ENCODE data around the gene ZKSCAN8.

Gene ZKSCAN8

DNA sequence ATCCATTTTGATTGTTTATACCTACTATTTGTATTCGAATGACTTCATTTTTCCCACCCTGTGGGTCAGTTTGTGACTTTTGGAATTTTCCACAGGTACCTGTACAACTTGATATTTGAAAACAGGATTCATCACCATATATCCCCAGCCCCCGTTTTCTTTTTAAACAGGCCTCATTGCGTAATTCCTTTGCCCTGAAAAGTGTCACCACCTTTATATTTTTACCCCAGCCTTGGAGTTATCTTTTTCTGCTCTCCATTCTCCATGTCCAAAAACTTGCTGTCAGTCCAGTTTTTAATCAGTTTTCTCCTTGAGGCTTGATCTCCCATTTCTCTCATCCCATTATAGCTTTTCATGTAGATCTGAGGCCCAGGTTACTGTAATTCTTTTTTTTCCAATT lies 16.6 kb downstream of the ZKSCAN8 start:
- H3K27ac Mint-ChIP-seq = no peak overlapping the region
- DNase-seq = no peak
- CTCF ChIA-PET = no interaction called here
- H3K4me1 Mint-ChIP-seq = peaks cover 16% of the 10 kb centered on the region
- peaks cover 28% of the 10 kb centered on the region for H3K9me3 Mint-ChIP-seq
- no peak overlapping the region for H3K4me3 Mint-ChIP-seq
- H3K36me3 Mint-ChIP-seq = peaks cover 80% of the 10 kb centered on the region
- no peaks in the 10 kb centered on the region for H3K27me3 Mint-ChIP-seq

GRCh38 chr6:28159029-28159607 lies 17.4 kb downstream of the ZKSCAN8 start:
- H3K9me3 Mint-ChIP-seq = peaks cover 21% of the 10 kb centered on the region
- H3K4me3 Mint-ChIP-seq = no peak overlapping the region
- no peak for DNase-seq
- CTCF ChIA-PET = no interaction called here
- H3K27me3 Mint-ChIP-seq = peaks cover 4% of the 10 kb centered on the region
- H3K36me3 Mint-ChIP-seq = peaks cover 72% of the 10 kb centered on the region
- peaks cover 16% of the 10 kb centered on the region for H3K4me1 Mint-ChIP-seq
- no peak overlapping the region for H3K27ac Mint-ChIP-seq

GRCh38 chr6:28160233-28160632 lies 18.6 kb downstream of the ZKSCAN8 start:
- Mint-ChIP-seq H3K36me3 (peaks cover 61% of the 10 kb centered on the region), H3K4me1 (peaks cover 16% of the 10 kb centered on the region), H3K27ac (no peak overlapping the region), H3K4me3 (no peak overlapping the region), H3K9me3 (peaks cover 15% of the 10 kb centered on the region), H3K27me3 (peaks cover 8% of the 10 kb centered on the region)
- no peak for DNase-seq
- CTCF ChIA-PET = no interaction called here

GRCh38 chr6:28161410-28162079 lies 19.9 kb downstream of the ZKSCAN8 start:
- Mint-ChIP-seq H3K4me1 (peaks cover 16% of the 10 kb centered on the region), H3K27me3 (peaks cover 8% of the 10 kb centered on the region), H3K9me3 (peaks cover 15% of the 10 kb centered on the region), H3K36me3 (peaks cover 50% of the 10 kb centered on the region), H3K4me3 (peak overlapping the region; percentile 55), H3K27ac (peak overlapping the region; percentile 43)
- DNase-seq = peak; percentile 88
- CTCF ChIA-PET = interaction anchor here (1.1 kb wide), 1 partner anchor 194 kb away, joined by 3 read pairs; no protein-coding TSS in a partner anchor

DNA sequence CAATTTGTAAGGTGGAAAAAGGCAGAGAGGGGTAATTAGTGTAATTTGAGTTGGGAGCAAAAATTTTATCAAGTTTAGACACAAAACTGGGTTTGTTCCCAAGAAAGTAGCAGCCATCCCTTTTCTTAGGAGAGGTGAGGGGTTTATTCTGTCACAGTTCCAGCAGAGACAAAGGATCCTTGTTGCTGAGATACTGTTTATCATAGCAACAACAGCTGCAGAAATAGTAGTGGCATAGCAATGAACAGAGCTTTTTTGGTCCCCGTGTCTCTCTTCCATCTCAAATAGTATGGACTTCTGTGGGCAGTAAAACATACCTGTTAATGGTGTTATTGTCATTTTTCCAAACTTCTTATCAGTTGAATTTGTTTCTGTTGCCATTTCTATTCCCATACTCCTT lies 23.9 kb downstream of the ZKSCAN8 start:
- CTCF ChIA-PET = no interaction called here
- H3K36me3 Mint-ChIP-seq = peaks cover 18% of the 10 kb centered on the region
- no peak overlapping the region for H3K27ac Mint-ChIP-seq
- H3K4me3 Mint-ChIP-seq = no peak overlapping the region
- H3K27me3 Mint-ChIP-seq = peaks cover 11% of the 10 kb centered on the region
- H3K4me1 Mint-ChIP-seq = peaks cover 16% of the 10 kb centered on the region
- no peak for DNase-seq
- H3K9me3 Mint-ChIP-seq = peaks cover 13% of the 10 kb centered on the region

DNA sequence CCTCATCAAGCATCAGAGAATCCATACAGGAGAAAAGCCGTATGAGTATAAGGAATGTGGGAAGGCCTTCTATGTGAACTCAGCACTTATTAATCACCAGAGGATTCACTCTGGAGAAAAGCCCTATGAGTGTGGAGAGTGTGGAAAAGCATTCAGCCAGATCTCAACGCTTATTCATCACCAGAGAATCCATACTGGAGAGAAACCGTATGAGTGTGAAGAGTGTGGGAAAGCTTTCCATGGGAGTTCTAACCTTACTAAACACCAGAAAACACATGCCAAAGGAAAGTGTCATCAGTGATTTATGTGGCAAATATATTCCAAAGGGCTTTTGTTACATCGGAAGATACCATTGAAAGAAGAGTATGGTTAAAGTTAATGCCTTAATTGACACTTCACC lies 25.4 kb downstream of the ZKSCAN8 start:
- H3K27ac Mint-ChIP-seq = no peak overlapping the region
- no peak for DNase-seq
- H3K4me1 Mint-ChIP-seq = peaks cover 4% of the 10 kb centered on the region
- peaks cover 11% of the 10 kb centered on the region for H3K27me3 Mint-ChIP-seq
- H3K36me3 Mint-ChIP-seq = peaks cover 5% of the 10 kb centered on the region
- CTCF ChIA-PET = no interaction called here
- no peak overlapping the region for H3K4me3 Mint-ChIP-seq
- peaks cover 4% of the 10 kb centered on the region for H3K9me3 Mint-ChIP-seq

DNA sequence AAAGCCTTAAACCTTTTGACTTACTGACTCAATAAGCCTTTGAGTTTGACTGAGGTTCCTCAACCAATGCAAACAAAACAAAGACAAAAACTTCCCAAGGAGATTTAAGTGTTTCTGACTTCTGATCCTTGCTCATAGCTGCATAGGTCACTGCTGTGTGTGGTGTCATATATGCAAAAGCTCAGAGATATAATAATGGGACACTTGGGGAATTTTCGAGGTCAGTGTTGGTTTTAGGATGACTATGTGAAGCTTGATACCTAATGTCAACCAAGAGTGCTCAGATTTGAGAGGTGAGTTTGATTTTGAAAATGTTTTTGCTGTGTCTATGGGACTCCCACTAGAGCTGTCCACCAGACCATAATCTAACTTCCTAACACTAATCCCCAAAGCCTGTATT lies 26.2 kb downstream of the ZKSCAN8 start:
- no peak overlapping the region for H3K4me3 Mint-ChIP-seq
- no peaks in the 10 kb centered on the region for H3K36me3 Mint-ChIP-seq
- DNase-seq = no peak
- H3K27me3 Mint-ChIP-seq = peaks cover 11% of the 10 kb centered on the region
- no peak overlapping the region for H3K27ac Mint-ChIP-seq
- CTCF ChIA-PET = no interaction called here
- H3K9me3 Mint-ChIP-seq = no peaks in the 10 kb centered on the region
- no peaks in the 10 kb centered on the region for H3K4me1 Mint-ChIP-seq

DNA sequence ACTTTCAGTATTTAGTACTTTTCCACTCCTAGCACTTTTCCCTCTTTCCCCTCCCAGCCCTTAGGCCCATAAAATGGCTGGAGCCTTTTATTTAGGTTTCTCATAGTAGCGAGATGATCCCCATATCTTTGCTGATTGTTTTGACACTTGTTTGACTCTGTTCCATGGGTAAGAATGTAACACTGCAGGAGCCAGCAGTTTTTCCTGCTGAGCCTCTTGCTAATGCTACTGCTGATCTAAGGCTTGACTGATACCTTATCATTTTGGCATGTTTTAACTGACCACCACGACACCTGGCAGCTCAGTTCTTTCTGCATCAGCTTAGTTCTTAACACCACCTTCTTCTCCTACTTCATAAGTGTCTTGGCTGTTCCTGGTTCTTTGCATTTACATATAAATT lies 29.6 kb downstream of the ZKSCAN8 start:
- Mint-ChIP-seq H3K4me3 (no peak overlapping the region), H3K27me3 (peaks cover 8% of the 10 kb centered on the region), H3K27ac (no peak overlapping the region), H3K36me3 (no peaks in the 10 kb centered on the region), H3K9me3 (peaks cover 5% of the 10 kb centered on the region), H3K4me1 (no peaks in the 10 kb centered on the region)
- CTCF ChIA-PET = no interaction called here
- no peak for DNase-seq

DNA sequence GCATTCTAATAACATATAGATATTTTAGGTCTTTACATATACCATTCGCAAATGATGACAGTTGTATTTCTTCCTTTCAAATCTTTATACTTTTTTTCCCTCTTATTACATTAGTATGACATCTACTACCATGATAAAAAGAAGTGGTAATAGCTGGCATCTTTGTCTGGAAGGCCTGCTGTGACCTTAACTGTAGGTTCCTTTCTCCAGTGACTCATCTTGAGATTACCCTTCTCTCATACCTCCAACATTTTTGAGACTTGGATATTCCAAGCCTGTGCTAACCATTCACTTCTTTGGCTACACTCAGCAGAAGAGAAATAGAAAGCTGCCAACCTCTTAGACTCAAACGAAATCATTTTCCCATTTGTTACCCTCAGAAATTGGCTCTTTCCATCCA lies 30.3 kb downstream of the ZKSCAN8 start:
- no peaks in the 10 kb centered on the region for H3K4me1 Mint-ChIP-seq
- H3K9me3 Mint-ChIP-seq = peaks cover 7% of the 10 kb centered on the region
- CTCF ChIA-PET = no interaction called here
- no peak overlapping the region for H3K4me3 Mint-ChIP-seq
- no peaks in the 10 kb centered on the region for H3K36me3 Mint-ChIP-seq
- peaks cover 8% of the 10 kb centered on the region for H3K27me3 Mint-ChIP-seq
- H3K27ac Mint-ChIP-seq = no peak overlapping the region
- DNase-seq = no peak

DNA sequence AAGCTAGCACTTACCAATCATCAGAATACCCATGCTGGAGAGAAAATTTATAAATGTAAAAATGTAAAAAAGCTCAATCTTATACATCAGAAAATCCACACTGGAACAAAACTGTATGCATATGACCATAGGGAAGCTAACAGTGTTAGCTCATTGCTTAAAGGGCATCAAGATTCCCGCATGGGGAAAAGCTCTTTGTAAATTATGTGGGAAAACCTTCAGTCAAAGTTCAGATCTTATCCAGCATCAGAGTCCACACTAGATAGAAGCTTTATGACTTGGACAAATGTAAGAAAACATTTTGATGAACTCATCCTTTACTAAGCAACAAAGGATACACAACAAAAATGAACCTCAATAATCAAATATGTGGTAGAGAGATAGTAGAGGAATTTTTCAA lies 34.7 kb downstream of the ZKSCAN8 start:
- no peak overlapping the region for H3K4me3 Mint-ChIP-seq
- H3K4me1 Mint-ChIP-seq = no peaks in the 10 kb centered on the region
- CTCF ChIA-PET = no interaction called here
- peaks cover 8% of the 10 kb centered on the region for H3K27me3 Mint-ChIP-seq
- no peak overlapping the region for H3K27ac Mint-ChIP-seq
- no peak for DNase-seq
- no peaks in the 10 kb centered on the region for H3K36me3 Mint-ChIP-seq
- peaks cover 9% of the 10 kb centered on the region for H3K9me3 Mint-ChIP-seq

DNA sequence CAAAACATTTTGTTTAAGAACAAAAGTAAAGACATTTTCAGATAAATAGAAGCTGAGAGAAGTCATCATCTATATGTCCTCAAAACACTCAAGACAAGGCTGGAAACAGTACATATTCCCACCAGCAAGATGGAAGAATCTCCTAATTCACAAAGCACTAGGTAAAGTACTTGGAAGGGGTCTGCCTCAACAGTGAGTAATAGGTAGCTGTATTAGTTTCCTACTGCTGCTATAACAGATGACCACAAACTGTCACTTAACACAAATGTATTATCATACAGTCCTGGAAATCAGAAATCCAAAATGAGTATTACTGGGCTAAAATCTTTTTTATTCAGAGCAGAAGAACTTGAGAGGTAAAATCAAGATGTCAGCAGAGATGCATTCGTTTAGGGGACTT lies 40.6 kb downstream of the ZKSCAN8 start:
- CTCF ChIA-PET = no interaction called here
- H3K27me3 Mint-ChIP-seq = peaks cover 4% of the 10 kb centered on the region
- H3K36me3 Mint-ChIP-seq = no peaks in the 10 kb centered on the region
- H3K9me3 Mint-ChIP-seq = peaks cover 17% of the 10 kb centered on the region
- H3K4me1 Mint-ChIP-seq = no peaks in the 10 kb centered on the region
- H3K27ac Mint-ChIP-seq = no peak overlapping the region
- no peak for DNase-seq
- no peak overlapping the region for H3K4me3 Mint-ChIP-seq

DNA sequence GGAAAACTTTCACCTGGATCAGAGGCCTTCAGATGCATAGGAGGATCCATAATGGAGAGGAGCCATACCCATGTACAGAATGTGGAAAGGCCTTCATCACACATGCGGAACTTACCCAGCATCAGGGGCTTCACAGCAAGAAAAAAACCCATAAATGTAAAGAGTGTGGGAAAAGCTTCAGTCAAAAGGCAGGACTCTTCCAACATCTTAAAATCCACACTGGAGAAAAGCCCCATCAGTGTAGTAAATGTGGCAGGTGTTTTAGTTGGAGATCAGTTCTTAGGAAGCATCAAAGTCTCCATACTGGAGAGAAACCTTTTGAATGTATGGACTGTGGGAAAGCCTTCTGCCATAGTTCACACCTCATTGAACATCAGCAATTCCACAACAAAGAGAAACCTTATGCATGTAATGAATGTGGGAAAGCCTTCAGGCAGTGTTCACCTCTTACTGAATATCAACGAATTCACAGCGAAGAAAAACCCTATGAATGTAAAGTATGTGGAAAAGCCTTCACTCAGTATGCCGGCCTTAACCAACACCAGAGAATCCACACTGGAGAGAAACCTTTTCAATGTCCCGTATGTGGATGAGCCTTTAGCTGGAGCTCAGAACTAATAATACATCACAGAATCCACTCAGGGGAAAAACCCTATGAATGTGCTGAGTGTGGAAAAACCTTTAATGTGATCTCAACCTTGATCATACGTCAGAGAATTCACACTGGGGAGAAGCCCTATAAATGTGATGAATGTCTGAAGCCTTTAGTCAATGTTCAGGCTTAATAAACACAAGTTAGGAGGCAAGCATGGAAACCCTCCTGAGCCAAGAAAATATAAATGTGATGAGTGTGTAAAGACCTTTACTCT lies 46.7 kb downstream of the ZKSCAN8 start:
- Mint-ChIP-seq H3K36me3 (peaks cover 2% of the 10 kb centered on the region), H3K27ac (no peak overlapping the region), H3K9me3 (peaks cover 46% of the 10 kb centered on the region), H3K27me3 (no peaks in the 10 kb centered on the region), H3K4me3 (no peak overlapping the region), H3K4me1 (no peaks in the 10 kb centered on the region)
- CTCF ChIA-PET = no interaction called here
- DNase-seq = no peak

- H3K27me3 Mint-ChIP-seq = peaks cover 12% of the 10 kb centered on the region
- no peak overlapping the region for H3K27ac Mint-ChIP-seq
- CTCF ChIA-PET = no interaction called here
- H3K4me3 Mint-ChIP-seq = no peak overlapping the region
- DNase-seq = no peak
- peaks cover 24% of the 10 kb centered on the region for H3K9me3 Mint-ChIP-seq
- peaks cover 4% of the 10 kb centered on the region for H3K4me1 Mint-ChIP-seq
- H3K36me3 Mint-ChIP-seq = peaks cover 2% of the 10 kb centered on the region
Measured at GRCh38 chr6:28200020-28200419, 58.3 kb downstream of the ZKSCAN8 start.

GRCh38 chr6:28203201-28203600 lies 61.5 kb downstream of the ZKSCAN8 start:
- Mint-ChIP-seq H3K27me3 (peaks cover 43% of the 10 kb centered on the region), H3K36me3 (peaks cover 11% of the 10 kb centered on the region)
- DNase-seq = no peak

GRCh38 chr6:28205879-28206278 lies 64.2 kb downstream of the ZKSCAN8 start:
- Mint-ChIP-seq H3K27ac (no peak overlapping the region), H3K9me3 (peaks cover 4% of the 10 kb centered on the region), H3K27me3 (peaks cover 59% of the 10 kb centered on the region), H3K4me1 (peaks cover 19% of the 10 kb centered on the region), H3K36me3 (peaks cover 11% of the 10 kb centered on the region), H3K4me3 (no peak overlapping the region)
- DNase-seq = no peak
- CTCF ChIA-PET = no interaction called here

More at GRCh38 chr6:28203201-28203600, 61.5 kb downstream of the ZKSCAN8 start:
- no peak overlapping the region for H3K27ac Mint-ChIP-seq
- no peak overlapping the region for H3K4me3 Mint-ChIP-seq
- peaks cover 16% of the 10 kb centered on the region for H3K4me1 Mint-ChIP-seq
- peaks cover 16% of the 10 kb centered on the region for H3K9me3 Mint-ChIP-seq
- CTCF ChIA-PET = no interaction called here
